ENCODE data around the gene CCDC149. TPM values are rescaled to one million over a fixed set of nuclear protein-coding genes. Genes with fewer than 3 reads are reported as not detected.

The CCDC149 gene
- polyA plus RNA-seq, 3 donors, result 16.1 to 19.4 (median 16.9) TPM

GRCh38 chr4:24805566-24805965 lies 107.3 kb downstream of the CCDC149 start:
- no peak for DNase-seq (ENCODE audit: low read depth in 3 of 3, low spot score in 2 of 3)

GRCh38 chr4:24805067-24805466 lies 107.8 kb downstream of the CCDC149 start:
- no peak for DNase-seq (ENCODE audit: low read depth in 3 of 3, low spot score in 2 of 3)

- no peak for DNase-seq (ENCODE audit: low read depth in 3 of 3, low spot score in 2 of 3)
These were observed 110.2 kb downstream of the CCDC149 start for GRCh38 chr4:24802648-24803047.

- no peak for DNase-seq (ENCODE audit: low read depth in 3 of 3, low spot score in 2 of 3)
These were observed 111.5 kb downstream of the CCDC149 start for GRCh38 chr4:24801136-24801855.

GRCh38 chr4:24800325-24800895 lies 112.4 kb downstream of the CCDC149 start:
- no peak for DNase-seq (ENCODE audit: low read depth in 3 of 3, low spot score in 2 of 3)

DNA sequence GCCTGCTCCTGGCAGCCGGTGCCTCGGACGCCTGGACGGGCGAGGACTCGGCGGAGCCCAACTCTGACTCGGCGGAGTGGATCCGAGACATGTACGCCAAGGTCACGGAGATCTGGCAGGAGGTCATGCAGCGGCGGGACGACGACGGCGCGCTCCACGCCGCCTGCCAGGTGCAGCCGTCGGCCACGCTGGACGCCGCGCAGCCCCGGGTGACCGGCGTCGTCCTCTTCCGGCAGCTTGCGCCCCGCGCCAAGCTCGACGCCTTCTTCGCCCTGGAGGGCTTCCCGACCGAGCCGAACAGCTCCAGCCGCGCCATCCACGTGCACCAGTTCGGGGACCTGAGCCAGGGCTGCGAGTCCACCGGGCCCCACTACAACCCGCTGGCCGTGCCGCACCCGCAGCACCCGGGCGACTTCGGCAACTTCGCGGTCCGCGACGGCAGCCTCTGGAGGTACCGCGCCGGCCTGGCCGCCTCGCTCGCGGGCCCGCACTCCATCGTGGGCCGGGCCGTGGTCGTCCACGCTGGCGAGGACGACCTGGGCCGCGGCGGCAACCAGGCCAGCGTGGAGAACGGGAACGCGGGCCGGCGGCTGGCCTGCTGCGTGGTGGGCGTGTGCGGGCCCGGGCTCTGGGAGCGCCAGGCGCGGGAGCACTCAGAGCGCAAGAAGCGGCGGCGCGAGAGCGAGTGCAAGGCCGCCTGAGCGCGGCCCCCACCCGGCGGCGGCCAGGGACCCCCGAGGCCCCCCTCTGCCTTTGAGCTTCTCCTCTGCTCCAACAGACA lies 113.1 kb downstream of the CCDC149 start:
- DNase-seq (ENCODE audit: low read depth in 3 of 3, low spot score in 2 of 3), result no peak

DNA sequence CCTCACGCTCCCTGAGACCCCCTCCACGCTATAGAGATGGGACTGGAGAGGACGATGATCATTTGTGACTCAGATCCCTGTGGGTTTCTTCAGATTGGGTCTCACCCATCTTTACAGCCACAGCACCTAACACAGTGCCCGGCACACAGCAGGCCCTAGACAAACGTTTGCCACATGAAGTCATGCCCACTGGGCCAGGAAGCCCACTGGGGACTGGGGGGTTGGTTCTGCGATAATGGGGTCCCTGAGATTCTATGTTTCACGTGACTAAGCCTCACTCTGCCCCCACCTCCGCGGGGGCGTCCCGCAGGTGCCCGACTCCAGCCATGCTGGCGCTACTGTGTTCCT lies 113.7 kb downstream of the CCDC149 start:
- no peak for DNase-seq (ENCODE audit: low read depth in 3 of 3, low spot score in 2 of 3)

DNA sequence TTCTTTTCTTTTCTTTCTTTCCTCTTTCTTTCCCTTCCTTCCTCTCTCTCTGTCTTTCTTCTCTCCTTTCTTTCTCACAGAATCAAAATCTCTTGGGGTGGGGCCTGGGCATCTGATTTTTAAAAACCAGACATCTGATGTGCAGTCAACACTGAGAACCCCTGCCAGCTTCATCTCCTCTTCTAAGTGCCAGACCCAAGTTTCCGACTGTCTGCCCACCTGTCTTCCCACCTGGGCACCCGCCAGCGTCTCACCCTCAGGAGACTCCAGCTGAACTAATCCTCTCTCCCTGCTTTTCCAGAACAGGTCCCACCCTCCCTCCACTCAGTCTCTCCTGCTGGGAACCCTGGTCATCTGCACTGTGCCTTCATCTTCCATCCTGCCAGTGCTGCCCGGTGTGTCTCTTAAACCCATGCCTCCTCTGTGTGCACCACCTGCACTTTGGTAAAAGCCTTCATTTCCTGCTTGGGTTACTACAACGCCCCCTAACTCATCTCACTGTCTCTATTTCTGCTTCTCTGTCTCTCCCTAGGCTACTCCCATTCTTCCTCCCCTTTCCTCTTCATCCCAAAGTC lies 114.7 kb downstream of the CCDC149 start:
- DNase-seq (ENCODE audit: low read depth in 3 of 3, low spot score in 2 of 3), result no peak

GRCh38 chr4:24796620-24797019 lies 116.2 kb downstream of the CCDC149 start:
- DNase-seq (ENCODE audit: low read depth in 3 of 3, low spot score in 2 of 3), result no peak

DNA sequence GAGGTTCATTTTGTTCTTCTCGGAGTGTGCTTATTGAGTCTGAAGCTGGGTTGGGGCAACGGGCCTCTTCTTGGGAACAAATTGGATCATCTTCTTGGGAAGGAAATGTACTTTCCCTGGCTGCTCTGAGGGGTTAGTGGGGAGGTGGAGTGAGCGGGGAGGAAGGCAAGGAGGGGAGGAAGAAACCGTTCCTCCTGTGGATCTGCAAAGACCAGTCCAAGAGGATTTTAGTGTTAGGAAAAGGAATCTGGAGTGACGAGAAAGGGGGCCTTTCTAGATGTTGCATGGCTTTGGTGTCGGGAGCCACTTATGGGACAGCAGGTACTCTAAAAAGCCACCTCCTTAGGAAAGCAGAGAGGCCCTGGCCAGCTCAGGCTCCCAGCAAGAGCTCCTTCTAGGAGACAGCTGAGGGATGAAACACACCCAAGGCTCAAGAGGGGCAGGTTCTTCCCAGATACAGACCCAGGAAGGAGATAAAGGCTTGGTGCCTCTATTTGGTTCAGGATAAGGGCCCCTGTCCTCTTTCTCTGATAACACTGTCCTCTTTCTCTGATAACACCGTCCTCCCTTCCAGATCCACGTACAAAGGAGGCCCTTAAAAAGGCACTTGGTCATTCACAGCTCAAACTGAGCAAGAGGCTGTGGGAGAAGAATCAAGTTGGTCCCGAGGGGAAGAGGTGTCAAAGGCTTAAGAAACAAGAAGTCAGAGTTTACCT lies 117.0 kb downstream of the CCDC149 start:
- DNase-seq (ENCODE audit: low read depth in 3 of 3, low spot score in 2 of 3), result no peak

- no peak for DNase-seq (ENCODE audit: low read depth in 3 of 3, low spot score in 2 of 3)
These were observed 117.8 kb downstream of the CCDC149 start, which contains the start of gene SOD3 for GRCh38 chr4:24794916-24795665. SOD3 (plus strand) TSS chr4:24795573; CDS start chr4:24799522, 3,949 bp downstream.

- DNase-seq (ENCODE audit: low read depth in 3 of 3, low spot score in 2 of 3), result no peak
These were observed 118.4 kb downstream of the CCDC149 start for GRCh38 chr4:24794480-24794879.

- DNase-seq (ENCODE audit: low read depth in 3 of 3, low spot score in 2 of 3), result no peak
These were observed 118.8 kb downstream of the CCDC149 start for GRCh38 chr4:24794051-24794450.

- DNase-seq (ENCODE audit: low read depth in 3 of 3, low spot score in 2 of 3), result no peak
These were observed 119.4 kb downstream of the CCDC149 start for GRCh38 chr4:24793219-24794005.

DNA sequence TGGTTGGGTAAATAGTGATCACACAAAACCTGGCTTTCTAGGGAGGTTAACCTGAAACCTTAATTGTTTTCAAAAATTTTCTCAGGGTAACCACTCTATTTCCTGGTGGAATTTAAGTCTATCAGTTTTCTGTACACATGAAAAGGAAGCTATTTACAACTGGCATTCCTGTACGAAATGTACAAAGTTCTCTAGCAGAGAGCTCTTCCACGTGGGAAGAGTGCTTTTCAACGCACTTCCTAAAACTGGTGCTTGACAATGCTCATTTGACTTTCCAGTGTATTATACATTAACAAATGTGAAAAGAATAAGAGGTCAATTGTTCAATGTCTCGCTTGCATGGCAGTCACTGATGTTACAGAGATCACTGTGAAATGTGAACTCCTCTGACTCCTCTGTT lies 120.3 kb downstream of the CCDC149 start:
- no peak for DNase-seq (ENCODE audit: low read depth in 3 of 3, low spot score in 2 of 3)

- DNase-seq (ENCODE audit: low read depth in 3 of 3, low spot score in 2 of 3), result no peak
These were observed 121.8 kb downstream of the CCDC149 start for GRCh38 chr4:24791043-24791442.

DNA sequence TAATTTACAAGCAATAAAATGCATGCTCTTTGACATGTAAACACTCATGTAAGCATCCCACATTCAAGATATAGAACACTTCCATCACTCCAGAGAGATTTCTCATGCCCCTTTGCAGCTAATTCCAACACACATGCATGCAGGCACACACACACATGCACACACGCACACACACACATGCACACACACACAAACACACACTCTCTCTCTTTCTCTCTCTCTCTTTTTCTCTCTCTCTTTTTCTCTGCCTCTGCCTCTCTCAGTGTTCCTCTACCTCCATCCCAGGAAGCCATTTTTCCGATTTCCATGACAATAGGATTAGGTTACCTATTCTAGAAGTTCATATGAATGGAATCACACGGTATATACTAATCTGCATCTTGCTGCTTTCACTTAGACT lies 129.3 kb downstream of the CCDC149 start:
- DNase-seq (ENCODE audit: low read depth in 3 of 3, low spot score in 2 of 3), result no peak

DNA sequence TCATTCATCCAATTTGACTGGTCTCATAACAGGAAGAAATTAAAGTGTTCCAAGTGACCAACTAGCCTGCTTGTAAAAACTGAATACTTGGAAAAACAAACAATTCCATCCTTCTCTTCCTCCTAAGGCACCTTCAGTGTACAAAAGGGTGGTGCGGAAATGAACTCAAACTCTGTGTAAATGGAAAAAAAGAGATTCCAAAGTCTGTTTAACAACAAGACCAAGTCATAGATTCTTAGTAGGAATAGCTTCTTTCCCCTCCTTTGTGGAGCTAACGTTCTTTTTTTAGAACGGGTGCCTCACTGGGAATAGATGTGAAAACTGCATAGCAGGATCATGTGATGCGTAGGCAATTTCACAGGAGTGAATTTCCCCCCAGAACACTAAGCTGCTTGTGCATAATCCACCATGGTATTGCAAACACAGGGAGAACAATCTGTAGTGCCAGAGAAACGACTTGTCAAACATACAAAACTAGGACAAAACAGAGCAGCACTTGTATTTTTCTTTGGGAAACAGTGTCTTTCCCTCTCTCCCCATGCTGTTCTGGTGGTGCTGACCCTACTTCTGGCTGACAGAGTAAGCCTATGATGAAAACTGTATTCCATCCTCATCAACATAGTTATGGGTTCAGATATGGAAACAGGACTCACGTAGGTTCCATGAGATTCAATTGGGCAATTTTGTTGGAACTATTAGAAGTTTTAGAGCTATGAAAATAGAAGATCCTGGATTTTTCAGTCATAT lies 130.7 kb downstream of the CCDC149 start:
- no peak for DNase-seq (ENCODE audit: low read depth in 3 of 3, low spot score in 2 of 3)

All from right renal cortex interstitium (tissue), 3 donors.